GM12874 (cell line): ENCODE measurements around the gene AP4M1.

Experiments used
- CTCF ChIP-seq: IDR thresholded peaks from 2 replicates; pipeline ENCODE4 v1.5.1; 2011; ENCODE audit warnings: low read depth, mild to moderate bottlenecking, control low read depth, low read length, moderate library complexity; ENCODE audit not compliant: insufficient read depth

The AP4M1 gene

GRCh38 chr7:100111914-100112313 is 10.5 kb downstream of the AP4M1 start:
- TF ChIP-seq CTCF = no peak

- no peak for TF ChIP-seq CTCF
Observed at GRCh38 chr7:100115026-100115425, 13.6 kb downstream of the AP4M1 start.

DNA sequence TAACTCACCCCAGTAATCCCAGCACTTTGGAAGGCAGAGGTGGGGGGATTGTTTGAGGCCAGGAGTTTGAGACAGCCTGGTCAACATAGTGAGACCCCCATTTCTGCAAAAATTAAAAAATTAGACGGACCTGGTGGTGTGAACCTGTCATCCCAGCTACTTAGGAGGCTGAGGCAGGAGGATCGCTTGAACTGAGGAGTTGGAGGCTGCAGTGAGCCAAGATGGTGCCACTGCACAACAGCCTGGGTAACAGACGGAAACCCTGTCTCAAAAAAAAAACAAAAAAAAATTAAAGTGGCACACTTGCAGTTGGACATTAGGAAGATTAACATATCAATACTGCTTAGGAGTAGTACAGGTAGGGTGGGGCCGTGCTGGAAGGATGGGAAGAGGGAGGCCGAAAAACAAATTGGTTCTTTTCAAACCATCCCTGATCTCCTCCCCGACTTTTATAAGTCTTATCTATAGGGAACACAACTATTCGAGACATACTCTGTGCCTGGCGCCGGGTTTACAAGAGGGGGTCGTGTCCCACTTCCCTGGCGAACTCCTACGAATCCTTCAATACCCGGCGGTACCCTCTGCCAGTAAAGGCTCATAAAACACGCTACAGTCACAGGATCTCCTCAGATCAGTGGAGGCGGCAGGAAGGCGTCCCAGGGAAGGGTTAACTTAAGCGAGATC is 17.1 kb downstream of the AP4M1 start:
- TF ChIP-seq CTCF = no peak

- no peak for TF ChIP-seq CTCF
Observed at GRCh38 chr7:100119072-100119969, 17.9 kb downstream of the AP4M1 start, which contains the start of the genes CNPY4 and TAF6. Gene CNPY4 (plus strand): TSS chr7:100119634. CDS start chr7:100119745, 111 bp downstream. Gene TAF6 (minus strand): TSS chr7:100119358. CDS start chr7:100114209, 5,149 bp downstream.

- no peak for TF ChIP-seq CTCF
Observed at GRCh38 chr7:100119970-100120732, 18.7 kb downstream of the AP4M1 start.

DNA sequence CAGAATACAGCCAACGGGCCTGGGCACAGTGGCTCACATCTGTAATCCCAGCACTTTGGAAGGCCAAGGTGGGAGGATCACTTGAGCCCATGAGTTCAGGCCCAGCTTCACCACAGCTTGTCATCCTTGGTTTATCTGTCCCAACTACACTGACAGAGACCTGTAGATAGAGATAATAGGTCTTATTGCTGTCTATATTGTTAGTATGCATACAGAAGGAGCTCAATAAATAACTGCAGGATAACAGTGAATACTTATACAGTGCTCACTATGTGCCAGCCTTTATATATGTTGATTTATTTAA is 19.2 kb downstream of the AP4M1 start:
- no peak for TF ChIP-seq CTCF

- no peak for TF ChIP-seq CTCF
Observed at GRCh38 chr7:100122067-100122466, 20.6 kb downstream of the AP4M1 start.
